ENCODE data around the gene DPY19L3. TPM values are rescaled to one million over a fixed set of nuclear protein-coding genes. Genes with fewer than 3 reads are reported as not detected.

DPY19L3 gene
- total and polyA plus RNA-seq, 2 donors (not counting 1 experiment from before 2014, with no cell fraction given): 14.0 to 40.0 TPM

GRCh38 chr19:32367063-32367462 lies 38.5 kb upstream of the DPY19L3 start:
- TF ChIP-seq EZH2 (IDR thresholded peaks at IDR 0.05; ENCODE audit: borderline replicate concordance, insufficient read depth, low read depth, low read length, poor library complexity, severe bottlenecking): no peak
- TF ChIP-seq CTCF (IDR thresholded peaks at IDR 0.05): no peak
- Mint-ChIP-seq H3K27me3 (no peaks in the 10 kb centered on the region), H3K4me3 (no peak overlapping the region), H3K27ac (no peak overlapping the region), H3K4me1 (peaks cover 22% of the 10 kb centered on the region), H3K9me3 (ENCODE audit: insufficient read depth) (no peaks in the 10 kb centered on the region)
- no peak overlapping the region for H3K27ac ChIP-seq (ENCODE audit: low read length in 2 of 2)
- H2AFZ ChIP-seq (ENCODE audit: insufficient read depth, low read depth, low read length, poor library complexity, severe bottlenecking): no peak overlapping the region
- H3K9ac ChIP-seq (ENCODE audit: low read length): no peak overlapping the region
- H3K79me2 ChIP-seq (ENCODE audit: control insufficient read depth, insufficient read depth, low read length): peaks cover 53% of the 10 kb centered on the region
- CTCF ChIA-PET: no interaction called here
- ATAC-seq (ENCODE audit: low read depth): no peak
- POLR2A ChIA-PET: no interaction called here
- no peak overlapping the region for H3K4me3 ChIP-seq (ENCODE audit: control extremely low read depth in 1 of 5, extremely low read depth in 1 of 5, insufficient read depth in 1 of 5, low read depth in 2 of 5, low read length in 4 of 5)
- H3K4me1 ChIP-seq (ENCODE audit: control insufficient read depth in 2 of 2, insufficient read depth in 2 of 2, low read length in 2 of 2): no peaks in the 10 kb centered on the region
- DNase-seq: no peak
- H4K20me1 ChIP-seq (ENCODE audit: control insufficient read depth, insufficient read depth, low read length, poor library complexity, severe bottlenecking): peaks cover 75% of the 10 kb centered on the region
- H3K9me3 ChIP-seq (ENCODE audit: control extremely low read depth in 1 of 3, control insufficient read depth in 2 of 3, insufficient read depth in 1 of 3, low read length in 2 of 3): no peaks in the 10 kb centered on the region
- intact Hi-C loops (cut with micrococcal nuclease): no loop called here
- H3K4me2 ChIP-seq (replicated peaks; ENCODE audit: low read depth, low read length, poor library complexity, severe bottlenecking): no peak overlapping the region
- WGBS (ENCODE audit: insufficient coverage): 80% methylated on average over 5 of the region's 6 CpGs
- no peaks in the 10 kb centered on the region for H3K27me3 ChIP-seq (replicated peaks in 1 of 4; ENCODE audit: control extremely low read depth in 1 of 4, control insufficient read depth in 3 of 4, insufficient read depth in 4 of 4, low read length in 3 of 4)
- H3K36me3 ChIP-seq (replicated peaks in 1 of 2; ENCODE audit: control extremely low read depth in 1 of 2, control insufficient read depth in 1 of 2, extremely low read depth in 1 of 2, insufficient read depth in 2 of 2, low read length in 1 of 2): peaks cover 5 to 85% of the 10 kb centered on the region in 2 experiments

- DNase-seq: no peak
- Mint-ChIP-seq H3K27ac (no peak overlapping the region), H3K27me3 (no peaks in the 10 kb centered on the region), H3K4me3 (no peak overlapping the region), H3K4me1 (peaks cover 18% of the 10 kb centered on the region), H3K9me3 (ENCODE audit: insufficient read depth) (no peaks in the 10 kb centered on the region)
- Histone ChIP-seq H3K9ac (ENCODE audit: low read length) (no peak overlapping the region), H3K4me2 (replicated peaks; ENCODE audit: low read depth, low read length, poor library complexity, severe bottlenecking) (no peak overlapping the region), H2AFZ (ENCODE audit: insufficient read depth, low read depth, low read length, poor library complexity, severe bottlenecking) (no peak overlapping the region), H3K36me3 (replicated peaks in 1 of 2; ENCODE audit: control extremely low read depth in 1 of 2, control insufficient read depth in 1 of 2, extremely low read depth in 1 of 2, insufficient read depth in 2 of 2, low read length in 1 of 2) (peaks cover 7 to 85% of the 10 kb centered on the region in 2 experiments), H3K27me3 (replicated peaks in 1 of 4; ENCODE audit: control extremely low read depth in 1 of 4, control insufficient read depth in 3 of 4, insufficient read depth in 4 of 4, low read length in 3 of 4) (no peaks in the 10 kb centered on the region), H3K27ac (ENCODE audit: low read length in 2 of 2) (no peak overlapping the region), H3K4me3 (ENCODE audit: control extremely low read depth in 1 of 5, extremely low read depth in 1 of 5, insufficient read depth in 1 of 5, low read depth in 2 of 5, low read length in 4 of 5) (no peak overlapping the region), H3K79me2 (ENCODE audit: control insufficient read depth, insufficient read depth, low read length) (peaks cover 46% of the 10 kb centered on the region), H3K4me1 (ENCODE audit: control insufficient read depth in 2 of 2, insufficient read depth in 2 of 2, low read length in 2 of 2) (no peaks in the 10 kb centered on the region), H4K20me1 (ENCODE audit: control insufficient read depth, insufficient read depth, low read length, poor library complexity, severe bottlenecking) (peaks cover 67% of the 10 kb centered on the region), H3K9me3 (ENCODE audit: control extremely low read depth in 1 of 3, control insufficient read depth in 2 of 3, insufficient read depth in 1 of 3, low read length in 2 of 3) (peaks cover 0 to 8% (median 4%) of the 10 kb centered on the region in 3 donors)
- ChIA-PET CTCF (interaction anchor here (0.9 kb wide), 1 partner anchor 12 kb away, joined by 3 read pairs; no protein-coding TSS in a partner anchor), POLR2A (no interaction called here)
- ATAC-seq (ENCODE audit: low read depth): no peak
- 94% methylated on average over 3 of the region's 3 CpGs for WGBS (ENCODE audit: insufficient coverage)
- no peak for TF ChIP-seq EZH2 (IDR thresholded peaks at IDR 0.05; ENCODE audit: borderline replicate concordance, insufficient read depth, low read depth, low read length, poor library complexity, severe bottlenecking)
- no peak for TF ChIP-seq CTCF (IDR thresholded peaks at IDR 0.05)
- intact Hi-C loops (cut with micrococcal nuclease): no loop called here
Measured at GRCh38 chr19:32367948-32368536, 37.5 kb upstream of the DPY19L3 start.

Data from B cell (primary cell).